Memory B cell (primary cell): Measurements from ENCODE around the gene BRSK2.
"Not testable (repeated sequence)": the region's sequence is repeated elsewhere in the genome, so short reads cannot be mapped to it uniquely, and the experiment has no call there.

Experiments used
- ATAC-seq: fragments of 150-1000 bp; cut with Tn5 transposase; 2 replicates; pipeline ENCODE4 v1.10.0; 2021; ENCODE audit warnings: low read depth, mild to moderate bottlenecking, moderate library complexity
- DNase-seq, 2 donors: peaks; one replicate each; pipeline ENCODE4 v3.0.0; 2022; ENCODE audit warnings: low spot score in 2 of 2
- H3K27ac Mint-ChIP-seq: one replicate; pipeline ENCODE4 v1.8.0; 2022; ENCODE audit warnings: mild to moderate bottlenecking, moderate library complexity, mixed read lengths
- H3K27me3 Mint-ChIP-seq: one replicate; pipeline ENCODE4 v1.8.0; 2022; ENCODE audit warnings: mixed read lengths
- H3K36me3 Mint-ChIP-seq: one replicate; pipeline ENCODE4 v1.8.0; 2022; ENCODE audit warnings: mild to moderate bottlenecking, mixed read lengths
- H3K4me1 Mint-ChIP-seq: one replicate; pipeline ENCODE4 v1.8.0; 2022; ENCODE audit warnings: mixed read lengths
- H3K4me3 Mint-ChIP-seq: one replicate; pipeline ENCODE4 v1.8.0; 2022; ENCODE audit warnings: mild to moderate bottlenecking, moderate library complexity, mixed read lengths
- H3K9me3 Mint-ChIP-seq: one replicate; pipeline ENCODE4 v1.8.0; 2022; ENCODE audit warnings: mixed read lengths

The BRSK2 gene

GRCh38 chr11:1402355-1403077 lies 12.8 kb downstream of the BRSK2 start:
- Mint-ChIP-seq H3K4me1 (no peaks in the 10 kb centered on the region), H3K9me3 (no peaks in the 10 kb centered on the region), H3K27ac (no peak overlapping the region), H3K4me3 (no peak overlapping the region), H3K27me3 (peaks cover 8% of the 10 kb centered on the region), H3K36me3 (no peaks in the 10 kb centered on the region)
- no peak for ATAC-seq
- no peak for DNase-seq

GRCh38 chr11:1403078-1403620 lies 13.4 kb downstream of the BRSK2 start:
- no peak for DNase-seq
- Mint-ChIP-seq H3K4me1 (no peaks in the 10 kb centered on the region), H3K27me3 (peaks cover 8% of the 10 kb centered on the region), H3K36me3 (no peaks in the 10 kb centered on the region), H3K9me3 (no peaks in the 10 kb centered on the region), H3K27ac (no peak overlapping the region), H3K4me3 (no peak overlapping the region)
- ATAC-seq = no peak

DNA sequence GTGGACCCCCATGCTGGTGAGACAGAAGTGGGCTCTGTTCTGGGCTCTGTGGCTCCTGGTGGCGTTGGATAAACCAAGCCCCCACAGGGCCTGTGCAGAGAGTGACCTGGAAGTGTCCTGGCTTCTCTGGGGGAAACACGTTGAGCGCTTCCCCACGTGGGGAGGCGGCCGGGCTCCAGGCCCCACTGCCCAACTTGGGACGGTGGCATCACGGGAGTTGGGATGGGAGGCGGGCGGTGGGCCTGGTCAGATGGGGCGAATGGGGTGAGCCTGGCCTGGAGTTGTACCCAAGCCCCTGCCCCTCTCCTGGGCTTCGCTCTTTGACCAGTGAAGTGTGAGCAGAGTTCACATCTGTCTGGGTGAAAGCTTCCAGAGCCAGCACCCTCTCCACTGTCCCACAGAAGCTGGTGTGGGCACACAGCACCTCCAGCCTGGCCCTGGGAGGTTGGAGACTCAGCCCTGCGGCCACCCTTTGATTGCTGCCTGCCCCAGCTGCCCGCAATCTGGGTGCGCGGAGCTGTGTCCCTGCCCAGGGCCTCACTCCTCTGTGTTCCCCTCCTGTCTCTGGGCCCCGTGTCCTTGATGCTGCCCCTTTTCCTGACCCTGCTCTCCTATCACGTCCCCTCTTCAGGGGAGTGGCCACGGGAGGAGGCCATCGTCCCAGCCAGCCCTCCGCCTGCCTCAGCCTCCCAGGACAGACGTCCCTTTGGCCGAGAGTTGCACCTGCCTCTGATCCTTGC lies 14.2 kb downstream of the BRSK2 start:
- Mint-ChIP-seq H3K9me3 (no peaks in the 10 kb centered on the region), H3K36me3 (no peaks in the 10 kb centered on the region), H3K27ac (no peak overlapping the region), H3K27me3 (peaks cover 8% of the 10 kb centered on the region), H3K4me1 (no peaks in the 10 kb centered on the region), H3K4me3 (no peak overlapping the region)
- ATAC-seq (no peak), DNase-seq (no peak)

- Mint-ChIP-seq H3K9me3 (no peaks in the 10 kb centered on the region), H3K4me3 (no peak overlapping the region), H3K4me1 (no peaks in the 10 kb centered on the region), H3K36me3 (no peaks in the 10 kb centered on the region), H3K27me3 (peaks cover 8% of the 10 kb centered on the region), H3K27ac (no peak overlapping the region)
- DNase-seq (no peak), ATAC-seq (no peak)
These were observed 14.9 kb downstream of the BRSK2 start for GRCh38 chr11:1404461-1405185.

DNA sequence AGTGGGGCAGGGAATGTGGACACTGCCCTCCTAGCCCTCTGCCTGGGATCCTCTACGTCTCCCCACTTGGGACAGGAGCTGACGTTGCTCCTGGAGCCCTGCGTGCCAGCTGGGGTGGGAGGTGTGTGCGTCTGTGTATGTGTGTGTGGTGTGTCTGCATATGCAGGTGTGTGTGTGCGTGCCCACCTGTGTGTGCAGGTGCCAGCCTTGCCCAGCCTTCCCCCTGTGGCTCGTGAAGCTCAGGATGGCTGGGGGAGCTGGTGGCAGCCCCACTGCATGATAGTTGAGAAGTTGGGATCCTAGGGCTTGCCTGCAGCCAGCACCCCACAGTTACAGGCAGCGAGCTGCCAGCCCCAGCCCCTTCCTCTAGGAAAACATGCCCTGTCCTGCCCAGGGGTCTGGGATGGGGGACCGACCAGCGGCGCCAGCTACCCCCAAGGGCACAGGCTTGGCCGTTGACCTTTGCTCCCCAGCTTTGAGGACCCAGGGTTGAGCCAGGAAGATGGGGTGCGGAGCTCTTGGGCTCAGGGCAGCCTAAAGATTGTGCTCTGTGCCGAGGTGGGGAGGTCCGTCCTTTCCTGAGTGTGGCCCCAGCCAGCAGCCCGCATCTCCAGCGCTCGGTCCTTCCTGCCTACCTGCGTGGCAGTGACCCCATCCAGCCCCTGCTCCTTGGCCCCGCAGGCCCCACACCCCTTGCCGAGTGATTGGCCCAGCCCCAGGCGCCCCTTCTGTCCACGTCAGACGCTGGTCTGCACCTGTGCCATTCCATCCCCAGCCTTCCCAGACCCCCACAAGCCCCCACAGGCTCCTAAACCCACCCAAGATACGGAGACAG lies 15.7 kb downstream of the BRSK2 start:
- no peak for ATAC-seq
- no peak overlapping the region for H3K4me3 Mint-ChIP-seq
- no peak overlapping the region for H3K27ac Mint-ChIP-seq
- H3K27me3 Mint-ChIP-seq = peaks cover 6% of the 10 kb centered on the region
- no peaks in the 10 kb centered on the region for H3K9me3 Mint-ChIP-seq
- DNase-seq = no peak
- no peaks in the 10 kb centered on the region for H3K4me1 Mint-ChIP-seq
- no peaks in the 10 kb centered on the region for H3K36me3 Mint-ChIP-seq

GRCh38 chr11:1406571-1407485 lies 17.1 kb downstream of the BRSK2 start:
- H3K27ac Mint-ChIP-seq = no peak overlapping the region
- ATAC-seq (no peak), DNase-seq (no peak)
- peaks cover 4% of the 10 kb centered on the region for H3K27me3 Mint-ChIP-seq
- H3K4me1 Mint-ChIP-seq = no peaks in the 10 kb centered on the region
- H3K9me3 Mint-ChIP-seq = no peaks in the 10 kb centered on the region
- no peak overlapping the region for H3K4me3 Mint-ChIP-seq
- no peaks in the 10 kb centered on the region for H3K36me3 Mint-ChIP-seq

GRCh38 chr11:1407668-1408067 lies 17.9 kb downstream of the BRSK2 start:
- Mint-ChIP-seq H3K4me3 (no peak overlapping the region), H3K9me3 (no peaks in the 10 kb centered on the region), H3K4me1 (no peaks in the 10 kb centered on the region), H3K27me3 (peaks cover 2% of the 10 kb centered on the region), H3K27ac (no peak overlapping the region), H3K36me3 (no peaks in the 10 kb centered on the region)
- no peak for DNase-seq
- no peak for ATAC-seq

DNA sequence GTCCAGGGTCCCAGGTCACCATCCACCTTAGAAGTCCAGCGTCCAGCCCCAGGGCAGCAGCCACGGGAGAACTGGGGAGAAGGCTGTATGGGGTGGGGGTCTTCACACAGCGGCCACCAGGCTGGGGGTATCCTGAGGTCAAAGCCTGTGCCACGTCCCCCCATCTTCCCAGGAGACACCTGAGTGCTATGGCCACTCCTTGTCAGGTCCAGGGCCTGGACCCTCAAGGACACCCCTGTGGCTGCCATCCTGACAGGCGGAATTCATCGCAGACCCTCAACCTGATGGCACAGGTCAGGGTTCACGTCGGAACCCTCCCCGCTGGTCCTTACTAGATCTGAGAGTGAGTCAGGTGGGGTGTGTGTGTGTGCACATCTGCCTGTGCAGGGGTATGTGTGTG lies 18.6 kb downstream of the BRSK2 start:
- Mint-ChIP-seq H3K9me3 (no peaks in the 10 kb centered on the region), H3K27ac (no peak overlapping the region)
- no peak for ATAC-seq

GRCh38 chr11:1409108-1409851 lies 19.5 kb downstream of the BRSK2 start:
- peaks cover 2% of the 10 kb centered on the region for H3K27me3 Mint-ChIP-seq
- ATAC-seq (no peak), DNase-seq (no peak)
- no peaks in the 10 kb centered on the region for H3K4me1 Mint-ChIP-seq
- no peak overlapping the region for H3K4me3 Mint-ChIP-seq
- no peaks in the 10 kb centered on the region for H3K9me3 Mint-ChIP-seq
- H3K36me3 Mint-ChIP-seq = no peaks in the 10 kb centered on the region
- H3K27ac Mint-ChIP-seq = no peak overlapping the region

More for the DNA sequence above, 18.6 kb downstream of the BRSK2 start:
- Mint-ChIP-seq H3K27me3 (peaks cover 2% of the 10 kb centered on the region), H3K36me3 (no peaks in the 10 kb centered on the region), H3K4me3 (no peak overlapping the region), H3K4me1 (no peaks in the 10 kb centered on the region)
- DNase-seq = no peak

- not testable (repeated sequence) for H3K27ac Mint-ChIP-seq, H3K27me3 Mint-ChIP-seq, H3K9me3 Mint-ChIP-seq, H3K4me3 Mint-ChIP-seq, DNase-seq, H3K4me1 Mint-ChIP-seq, H3K36me3 Mint-ChIP-seq, ATAC-seq
These were observed 20.1 kb downstream of the BRSK2 start for GRCh38 chr11:1409852-1410125.

DNA sequence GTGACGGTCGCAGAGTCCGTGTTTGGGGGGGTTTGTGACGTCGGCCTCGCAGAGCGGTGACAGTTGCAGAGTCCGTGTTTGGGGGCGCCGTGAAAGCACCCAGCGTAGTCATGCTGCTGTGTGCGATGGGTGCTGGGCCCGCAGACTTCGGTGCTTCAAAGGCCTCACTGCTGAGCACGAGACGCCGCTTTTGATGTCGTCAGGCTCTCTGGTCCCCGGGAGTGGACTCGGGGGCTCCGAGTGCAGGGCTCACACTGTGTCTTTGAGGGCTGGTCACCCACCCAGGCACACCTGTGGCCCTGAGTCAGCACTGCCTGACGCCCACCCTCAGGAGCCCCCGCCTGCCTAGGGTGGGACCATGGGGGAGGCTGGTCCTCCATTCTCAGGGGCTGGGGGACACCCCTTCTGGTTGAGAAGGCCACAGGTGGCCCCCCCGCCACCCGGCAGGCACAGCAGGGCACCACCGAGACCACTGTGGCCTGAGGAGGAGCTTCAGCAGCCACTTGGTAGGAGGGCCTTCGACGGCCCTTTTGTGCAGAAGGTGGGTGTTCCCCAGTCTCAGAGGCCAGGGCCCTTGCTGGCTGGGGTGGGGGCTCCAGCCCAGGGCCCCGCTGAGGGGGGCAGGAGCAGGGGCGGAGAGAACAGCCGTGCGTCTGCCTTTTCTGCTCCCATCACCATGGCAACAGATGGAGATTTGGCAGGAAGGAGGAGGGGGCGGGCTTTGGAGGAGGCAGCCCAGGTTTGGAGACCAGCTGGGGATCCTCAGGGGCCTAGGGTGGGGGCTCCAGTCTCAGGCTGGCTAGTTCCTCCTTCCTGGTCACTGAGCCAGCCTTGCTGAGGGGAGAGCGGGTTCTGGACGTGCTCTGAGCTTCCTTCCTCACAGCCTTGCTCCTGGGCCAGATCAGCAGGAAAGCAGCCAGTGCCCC lies 20.9 kb downstream of the BRSK2 start:
- Mint-ChIP-seq H3K27ac (no peak overlapping the region), H3K4me1 (no peaks in the 10 kb centered on the region), H3K4me3 (no peak overlapping the region), H3K27me3 (no peaks in the 10 kb centered on the region), H3K9me3 (peaks cover 1% of the 10 kb centered on the region), H3K36me3 (no peaks in the 10 kb centered on the region)
- ATAC-seq (no peak), DNase-seq (no peak)

- H3K27me3 Mint-ChIP-seq = no peaks in the 10 kb centered on the region
- H3K36me3 Mint-ChIP-seq = no peaks in the 10 kb centered on the region
- H3K27ac Mint-ChIP-seq = no peak overlapping the region
- ATAC-seq (no peak), DNase-seq (no peak)
- peaks cover 1% of the 10 kb centered on the region for H3K9me3 Mint-ChIP-seq
- no peak overlapping the region for H3K4me3 Mint-ChIP-seq
- H3K4me1 Mint-ChIP-seq = no peaks in the 10 kb centered on the region
These were observed 21.6 kb downstream of the BRSK2 start for GRCh38 chr11:1411301-1411700.
